GM12875 (cell line): ENCODE data around the gene PDZD2.

Source experiments
- H3K4me3 ChIP-seq: one replicate; pipeline ENCODE4 v1.5.1; 2011; ENCODE audit warnings: low read depth, low read length, control low read depth
- CTCF ChIP-seq: IDR thresholded peaks from 2 replicates; pipeline ENCODE4 v1.5.1; 2011; ENCODE audit warnings: low read depth, mild to moderate bottlenecking, control low read depth, inconsistent platforms, low read length, moderate library complexity, borderline replicate concordance; ENCODE audit not compliant: insufficient read depth

Gene PDZD2

GRCh38 chr5:31702712-31703111 is 63.8 kb downstream of the PDZD2 start:
- TF ChIP-seq CTCF: no peak
- no peak overlapping the region for H3K4me3 ChIP-seq

- no peak overlapping the region for H3K4me3 ChIP-seq
- TF ChIP-seq CTCF: no peak
Observed at GRCh38 chr5:31703757-31704156, 64.8 kb downstream of the PDZD2 start.

GRCh38 chr5:31706186-31706585 is 67.3 kb downstream of the PDZD2 start:
- TF ChIP-seq CTCF: no peak
- no peak overlapping the region for H3K4me3 ChIP-seq

GRCh38 chr5:31707329-31707728 is 68.4 kb downstream of the PDZD2 start:
- no peak for TF ChIP-seq CTCF

GRCh38 chr5:31708089-31708488 is 69.2 kb downstream of the PDZD2 start:
- no peak overlapping the region for H3K4me3 ChIP-seq
- TF ChIP-seq CTCF: no peak

More at GRCh38 chr5:31707329-31707728, 68.4 kb downstream of the PDZD2 start:
- H3K4me3 ChIP-seq: no peak overlapping the region

- H3K4me3 ChIP-seq: no peak overlapping the region
- TF ChIP-seq CTCF: no peak
Observed at GRCh38 chr5:31711363-31711762, 72.4 kb downstream of the PDZD2 start.

GRCh38 chr5:31711935-31712592 is 73.1 kb downstream of the PDZD2 start:
- no peak for TF ChIP-seq CTCF
- H3K4me3 ChIP-seq: no peak overlapping the region
